Lower leg skin (tissue), 3 donors: Measurements from ENCODE around the gene FEZ2.

Source experiments
- POLR2A ChIP-seq, 2 donors: fragments of 450-650 bp; IDR thresholded peaks; one replicate each; pipeline ENCODE4 v1.6.1; 2016 to 2017; ENCODE audit warnings: antibody characterized with exemption in 2 of 2, mild to moderate bottlenecking in 1 of 2, moderate library complexity in 1 of 2
- TF ChIP-seq, protein P1 (sequence below), 3 donors: fragments of 450-650 bp; IDR thresholded peaks; one replicate each; pipeline ENCODE4 v1.5.1; 2016; ENCODE audit warnings: antibody characterized with exemption in 3 of 3, mild to moderate bottlenecking in 3 of 3, moderate library complexity in 2 of 3

DNA sequence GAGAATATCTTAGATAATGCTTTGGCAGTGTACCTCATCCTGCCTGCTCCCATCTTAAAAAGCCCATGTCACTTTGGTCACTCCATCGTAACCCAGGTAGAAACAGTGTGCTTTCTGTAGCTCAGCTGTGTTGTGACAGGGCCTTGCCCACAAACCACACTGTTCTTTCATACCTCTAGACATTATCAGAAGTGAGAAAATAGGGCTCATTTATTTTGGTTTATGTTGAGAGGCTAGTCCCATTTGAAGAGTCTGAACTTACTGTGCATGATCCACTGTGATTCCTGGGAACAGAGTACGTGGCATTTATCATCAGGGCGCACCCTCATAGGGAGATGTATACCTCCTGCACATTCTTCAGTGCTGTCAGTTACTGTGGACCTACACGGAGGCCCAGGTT is 69.7 kb downstream of the FEZ2 start:
- TF ChIP-seq POLR2A (IDR thresholded peaks at IDR 0.05) = no peak
- TF ChIP-seq, protein P1, sequence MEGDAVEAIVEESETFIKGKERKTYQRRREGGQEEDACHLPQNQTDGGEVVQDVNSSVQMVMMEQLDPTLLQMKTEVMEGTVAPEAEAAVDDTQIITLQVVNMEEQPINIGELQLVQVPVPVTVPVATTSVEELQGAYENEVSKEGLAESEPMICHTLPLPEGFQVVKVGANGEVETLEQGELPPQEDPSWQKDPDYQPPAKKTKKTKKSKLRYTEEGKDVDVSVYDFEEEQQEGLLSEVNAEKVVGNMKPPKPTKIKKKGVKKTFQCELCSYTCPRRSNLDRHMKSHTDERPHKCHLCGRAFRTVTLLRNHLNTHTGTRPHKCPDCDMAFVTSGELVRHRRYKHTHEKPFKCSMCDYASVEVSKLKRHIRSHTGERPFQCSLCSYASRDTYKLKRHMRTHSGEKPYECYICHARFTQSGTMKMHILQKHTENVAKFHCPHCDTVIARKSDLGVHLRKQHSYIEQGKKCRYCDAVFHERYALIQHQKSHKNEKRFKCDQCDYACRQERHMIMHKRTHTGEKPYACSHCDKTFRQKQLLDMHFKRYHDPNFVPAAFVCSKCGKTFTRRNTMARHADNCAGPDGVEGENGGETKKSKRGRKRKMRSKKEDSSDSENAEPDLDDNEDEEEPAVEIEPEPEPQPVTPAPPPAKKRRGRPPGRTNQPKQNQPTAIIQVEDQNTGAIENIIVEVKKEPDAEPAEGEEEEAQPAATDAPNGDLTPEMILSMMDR (IDR thresholded peaks at IDR 0.05) = no peak
